ENCODE results near the gene RNF146.
"Not testable (repeated sequence)": the region's sequence is repeated elsewhere in the genome, so short reads cannot be mapped to it uniquely, and the experiment has no call there.

The RNF146 gene

GRCh38 chr6:127299522-127300240 is 33.0 kb downstream of the RNF146 start:
- no peaks in the 10 kb centered on the region for H3K27me3 ChIP-seq (ENCODE audit: low read depth)
- H3K4me3 ChIP-seq, result no peak overlapping the region
- H3K9me3 ChIP-seq, result no peaks in the 10 kb centered on the region
- peaks cover 4% of the 10 kb centered on the region; the same call in 1 of the 2 replicates for H3K4me1 ChIP-seq
- H3K36me3 ChIP-seq (replicated peaks), result no peaks in the 10 kb centered on the region
- no peak for DNase-seq (ENCODE audit: low spot score in 2 of 2)
- in situ Hi-C loops (cut with MboI; ENCODE audit: low sequenced_read_pairs), result loop anchor here (25.0 kb wide), 1 partner anchor 238 kb away; no protein-coding TSS in a partner anchor

DNA sequence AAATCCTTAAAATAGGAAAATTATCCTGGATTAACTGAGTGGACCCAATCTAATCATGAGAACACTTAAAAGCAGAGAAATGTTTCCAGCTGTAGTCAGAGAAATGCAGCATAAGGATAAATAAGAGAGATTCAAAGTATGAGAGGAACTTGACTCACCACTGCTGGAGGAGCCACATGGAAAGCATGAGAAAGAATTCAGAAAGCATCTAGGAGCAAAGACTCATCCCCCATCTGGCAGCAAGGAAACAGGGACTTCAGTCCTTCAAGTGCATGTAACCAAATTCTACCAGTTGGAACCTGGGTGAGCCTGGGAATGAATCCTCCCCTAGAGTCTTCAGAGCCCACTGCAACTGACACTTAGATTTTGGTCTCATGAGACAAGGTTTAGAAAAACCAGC is 33.7 kb downstream of the RNF146 start:
- DNase-seq (ENCODE audit: low spot score in 2 of 2), result no peak
- no peaks in the 10 kb centered on the region for H3K36me3 ChIP-seq (replicated peaks)
- in situ Hi-C loops (cut with MboI; ENCODE audit: low sequenced_read_pairs), result loop anchor here (25.0 kb wide), 1 partner anchor 237 kb away; no protein-coding TSS in a partner anchor
- H3K4me3 ChIP-seq, result no peak overlapping the region
- H3K27me3 ChIP-seq (ENCODE audit: low read depth), result no peaks in the 10 kb centered on the region
- peaks cover 4% of the 10 kb centered on the region; the same call in 1 of the 2 replicates for H3K4me1 ChIP-seq
- H3K9me3 ChIP-seq, result no peaks in the 10 kb centered on the region

- Histone ChIP-seq H3K36me3 (replicated peaks) (no peaks in the 10 kb centered on the region), H3K9me3 (no peaks in the 10 kb centered on the region), H3K27me3 (ENCODE audit: low read depth) (no peaks in the 10 kb centered on the region), H3K4me1 (peaks cover 4% of the 10 kb centered on the region; the same call in 1 of the 2 replicates), H3K4me3 (no peak overlapping the region)
- DNase-seq (ENCODE audit: low spot score in 2 of 2), result no peak
- in situ Hi-C loops (cut with MboI; ENCODE audit: low sequenced_read_pairs), result loop anchor here (25.0 kb wide), 1 partner anchor 236 kb away; no protein-coding TSS in a partner anchor
Observed at GRCh38 chr6:127301199-127301700, 34.6 kb downstream of the RNF146 start.

GRCh38 chr6:127302728-127303660 is 36.3 kb downstream of the RNF146 start:
- H3K4me3 ChIP-seq, result no peak overlapping the region
- in situ Hi-C loops (cut with MboI; ENCODE audit: low sequenced_read_pairs), result loop anchor here (25.0 kb wide), 1 partner anchor 234 kb away; no protein-coding TSS in a partner anchor
- H3K36me3 ChIP-seq (replicated peaks), result no peaks in the 10 kb centered on the region
- peaks cover 4% of the 10 kb centered on the region; the same call in 1 of the 2 replicates for H3K4me1 ChIP-seq
- no peaks in the 10 kb centered on the region for H3K9me3 ChIP-seq
- peak; percentile 49 to 53 for DNase-seq (ENCODE audit: low spot score in 2 of 2)
- no peaks in the 10 kb centered on the region for H3K27me3 ChIP-seq (ENCODE audit: low read depth)

DNA sequence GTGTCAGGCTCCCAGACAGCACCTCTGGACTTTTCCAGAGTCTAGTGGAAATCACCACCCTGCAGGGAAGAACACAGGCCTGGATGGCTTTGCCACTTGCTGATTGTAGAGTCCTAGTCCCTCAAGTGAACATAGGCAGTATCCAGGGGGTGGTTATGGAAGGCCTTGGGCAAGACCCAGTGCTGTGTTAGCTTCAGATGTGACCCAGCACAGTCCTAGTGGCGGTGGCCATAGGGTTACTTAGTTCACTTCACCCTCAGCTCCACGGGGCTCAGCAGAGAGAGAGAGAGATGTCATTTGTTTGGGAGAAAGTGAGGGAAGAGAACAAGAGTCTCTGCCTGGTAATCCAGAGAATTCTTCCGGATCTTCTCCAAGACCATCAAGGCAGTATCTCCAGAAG is 37.3 kb downstream of the RNF146 start:
- Histone ChIP-seq H3K4me1 (no peaks in the 10 kb centered on the region), H3K4me3 (no peak overlapping the region), H3K27me3 (ENCODE audit: low read depth) (no peaks in the 10 kb centered on the region), H3K36me3 (replicated peaks) (no peaks in the 10 kb centered on the region), H3K9me3 (no peaks in the 10 kb centered on the region)
- DNase-seq (ENCODE audit: low spot score in 2 of 2), result no peak
- in situ Hi-C loops (cut with MboI; ENCODE audit: low sequenced_read_pairs), result loop anchor here (25.0 kb wide), 1 partner anchor 233 kb away; no protein-coding TSS in a partner anchor

DNA sequence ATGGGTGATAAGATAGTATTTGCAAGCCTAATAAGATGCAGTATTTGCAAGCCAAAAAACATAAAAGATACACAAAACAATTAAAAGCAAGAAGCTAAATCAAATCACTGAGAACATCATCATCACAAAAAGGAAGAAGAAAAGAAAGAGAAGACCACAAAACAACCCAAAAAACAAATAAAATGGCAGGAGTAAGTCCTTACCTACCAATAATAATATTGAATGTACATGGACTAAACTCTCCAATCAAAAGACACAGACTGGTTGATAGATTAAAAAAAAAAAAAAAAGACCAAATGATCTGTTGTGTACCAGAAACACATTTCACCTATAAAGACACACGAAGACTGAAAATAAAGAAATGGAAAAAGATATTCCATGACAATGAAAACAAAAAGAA is 39.1 kb downstream of the RNF146 start:
- in situ Hi-C loops (cut with MboI; ENCODE audit: low sequenced_read_pairs), result loop anchor here (25.0 kb wide), 1 partner anchor 232 kb away; no protein-coding TSS in a partner anchor
- no peaks in the 10 kb centered on the region for H3K27me3 ChIP-seq (ENCODE audit: low read depth)
- no peaks in the 10 kb centered on the region for H3K9me3 ChIP-seq
- no peaks in the 10 kb centered on the region for H3K36me3 ChIP-seq (replicated peaks)
- no peaks in the 10 kb centered on the region for H3K4me1 ChIP-seq
- no peak overlapping the region for H3K4me3 ChIP-seq
- no peak for DNase-seq (ENCODE audit: low spot score in 2 of 2)

- no peaks in the 10 kb centered on the region for H3K36me3 ChIP-seq (replicated peaks)
- DNase-seq (ENCODE audit: low spot score in 2 of 2), result no peak
- H3K4me3 ChIP-seq, result no peak overlapping the region
- H3K27me3 ChIP-seq (ENCODE audit: low read depth), result no peaks in the 10 kb centered on the region
- in situ Hi-C loops (cut with MboI; ENCODE audit: low sequenced_read_pairs), result loop anchor here (25.0 kb wide), 1 partner anchor 220 kb away; no protein-coding TSS in a partner anchor
- H3K4me1 ChIP-seq, result no peaks in the 10 kb centered on the region
- H3K9me3 ChIP-seq, result no peaks in the 10 kb centered on the region
Observed at GRCh38 chr6:127317388-127318128, 50.9 kb downstream of the RNF146 start.

- Histone ChIP-seq H3K9me3 (no peaks in the 10 kb centered on the region), H3K27me3 (ENCODE audit: low read depth) (no peaks in the 10 kb centered on the region), H3K4me3 (no peak overlapping the region), H3K36me3 (replicated peaks) (no peaks in the 10 kb centered on the region), H3K4me1 (no peaks in the 10 kb centered on the region)
- in situ Hi-C loops (cut with MboI; ENCODE audit: low sequenced_read_pairs), result loop anchor here (25.0 kb wide), 1 partner anchor 218 kb away; no protein-coding TSS in a partner anchor
- no peak for DNase-seq (ENCODE audit: low spot score in 2 of 2)
Observed at GRCh38 chr6:127319686-127320085, 53.0 kb downstream of the RNF146 start.

- Histone ChIP-seq H3K9me3 (no peaks in the 10 kb centered on the region), H3K4me1 (no peaks in the 10 kb centered on the region), H3K27me3 (ENCODE audit: low read depth) (no peaks in the 10 kb centered on the region), H3K4me3 (no peak overlapping the region), H3K36me3 (replicated peaks) (no peaks in the 10 kb centered on the region)
- no peak for DNase-seq (ENCODE audit: low spot score in 2 of 2)
- in situ Hi-C loops (cut with MboI; ENCODE audit: low sequenced_read_pairs), result no loop called here
Observed at GRCh38 chr6:127328043-127328609, 61.5 kb downstream of the RNF146 start.

DNA sequence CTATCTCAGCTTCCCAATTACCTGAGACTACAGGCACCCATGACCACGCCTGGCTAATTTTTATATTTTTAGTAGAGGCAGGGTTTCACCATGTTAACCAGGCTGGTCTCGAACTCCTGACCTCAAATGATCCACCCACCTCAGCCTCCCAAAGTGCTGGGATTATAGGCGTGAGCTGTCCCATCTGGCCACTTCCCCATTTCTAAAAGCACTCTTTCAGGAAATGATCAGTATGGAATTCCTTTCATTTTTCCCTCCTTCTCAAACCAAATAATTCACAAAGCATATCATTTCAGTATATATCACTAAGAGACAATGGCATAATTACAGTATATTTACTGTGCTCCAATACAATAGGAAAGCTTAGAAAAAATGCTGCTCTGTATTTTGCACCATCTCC is 64.6 kb downstream of the RNF146 start:
- H3K36me3 ChIP-seq (replicated peaks); DNase-seq (ENCODE audit: low spot score in 2 of 2); in situ Hi-C loops (cut with MboI; ENCODE audit: low sequenced_read_pairs); H3K4me3 ChIP-seq; H3K27me3 ChIP-seq (ENCODE audit: low read depth); H3K9me3 ChIP-seq; H3K4me1 ChIP-seq: not testable (repeated sequence)

GRCh38 chr6:127332383-127332961 is 65.8 kb downstream of the RNF146 start:
- Histone ChIP-seq H3K4me3 (no peak overlapping the region), H3K36me3 (replicated peaks) (no peaks in the 10 kb centered on the region), H3K27me3 (ENCODE audit: low read depth) (no peaks in the 10 kb centered on the region), H3K4me1 (no peaks in the 10 kb centered on the region), H3K9me3 (no peaks in the 10 kb centered on the region)
- no peak for DNase-seq (ENCODE audit: low spot score in 2 of 2)
- in situ Hi-C loops (cut with MboI; ENCODE audit: low sequenced_read_pairs), result no loop called here

Data from HAP-1 (cell line).